Bladder microvascular endothelial cell (primary cell): ENCODE data around the gene RAB20. TPM values are rescaled to one million over a fixed set of nuclear protein-coding genes. Genes with fewer than 3 reads are reported as not detected.

ENCODE experiments used
- total RNA-seq: library from RNA; depleted of rRNA; stranded (reverse); fragments of >200 nt; gene quantifications from 2 replicates; pipeline ENCODE4 v1.2.3, GENCODE V29; 2014

The RAB20 gene, protein sequence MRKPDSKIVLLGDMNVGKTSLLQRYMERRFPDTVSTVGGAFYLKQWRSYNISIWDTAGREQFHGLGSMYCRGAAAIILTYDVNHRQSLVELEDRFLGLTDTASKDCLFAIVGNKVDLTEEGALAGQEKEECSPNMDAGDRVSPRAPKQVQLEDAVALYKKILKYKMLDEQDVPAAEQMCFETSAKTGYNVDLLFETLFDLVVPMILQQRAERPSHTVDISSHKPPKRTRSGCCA
- total RNA-seq: 0.76 and 1.5 TPM in 2 replicates

DNA sequence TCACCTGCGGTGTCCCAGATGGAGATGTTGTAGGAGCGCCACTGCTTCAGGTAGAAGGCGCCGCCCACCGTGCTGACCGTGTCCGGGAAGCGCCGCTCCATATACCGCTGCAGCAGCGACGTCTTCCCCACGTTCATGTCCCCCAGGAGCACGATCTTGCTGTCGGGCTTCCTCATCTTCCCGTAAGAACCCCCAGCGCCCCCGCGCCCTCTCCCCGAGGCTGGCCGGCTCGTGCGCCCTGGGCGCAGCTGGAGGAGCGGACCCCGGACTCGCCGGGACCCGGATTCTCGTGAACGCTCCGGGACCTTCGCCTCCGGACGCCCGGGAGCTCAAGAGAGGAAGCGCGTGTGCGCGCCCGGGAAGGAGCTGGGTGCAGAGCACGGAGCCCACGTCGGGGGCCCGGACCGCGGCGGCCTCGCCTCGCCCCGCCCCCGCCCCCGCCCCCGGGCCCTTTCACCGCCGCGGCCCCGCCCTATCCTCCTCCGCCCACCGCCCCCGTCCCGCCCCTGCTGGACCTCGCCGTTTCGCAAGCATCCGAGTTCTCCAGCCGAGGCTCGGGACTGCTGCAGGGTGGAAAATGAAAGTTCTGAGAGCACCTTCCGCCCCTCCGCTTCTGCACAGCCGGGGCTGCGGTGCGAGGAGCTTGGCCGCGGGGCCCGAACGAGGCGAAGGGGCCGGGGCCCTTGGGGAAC lies at the start of gene RAB20:
Gene RAB20, minus strand, starts transcription at position 379 of the 692 bp plus-strand sequence. Its CDS starts 203 bp downstream, at position 176.

Other genes starting within 250 kb of the RAB20 start
- gene NAXD, start 53.8 kb upstream of the RAB20 start, total RNA-seq: 10.7 and 28.2 TPM in 2 replicates
- gene CARS2, start 144.4 kb upstream of the RAB20 start, total RNA-seq: 35.8 and 52.8 TPM in 2 replicates
- gene ING1, start 152.0 kb upstream of the RAB20 start, total RNA-seq: 9.4 and 15.9 TPM in 2 replicates